SKM-1 treated with dmso at 0.1 percent for 144 hours (cell line): ENCODE data around the gene OOSP2.
"Not testable (repeated sequence)": the region's sequence is repeated elsewhere in the genome, so short reads cannot be mapped to it uniquely, and the experiment has no call there.

Source experiments
- DNase-seq: peaks from one replicate; lab custom pipeline; 2025; ENCODE audit not compliant: unreplicated experiment; lab: John Stamatoyannopoulos, UW

Gene OOSP2, protein sequence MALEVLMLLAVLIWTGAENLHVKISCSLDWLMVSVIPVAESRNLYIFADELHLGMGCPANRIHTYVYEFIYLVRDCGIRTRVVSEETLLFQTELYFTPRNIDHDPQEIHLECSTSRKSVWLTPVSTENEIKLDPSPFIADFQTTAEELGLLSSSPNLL

DNA sequence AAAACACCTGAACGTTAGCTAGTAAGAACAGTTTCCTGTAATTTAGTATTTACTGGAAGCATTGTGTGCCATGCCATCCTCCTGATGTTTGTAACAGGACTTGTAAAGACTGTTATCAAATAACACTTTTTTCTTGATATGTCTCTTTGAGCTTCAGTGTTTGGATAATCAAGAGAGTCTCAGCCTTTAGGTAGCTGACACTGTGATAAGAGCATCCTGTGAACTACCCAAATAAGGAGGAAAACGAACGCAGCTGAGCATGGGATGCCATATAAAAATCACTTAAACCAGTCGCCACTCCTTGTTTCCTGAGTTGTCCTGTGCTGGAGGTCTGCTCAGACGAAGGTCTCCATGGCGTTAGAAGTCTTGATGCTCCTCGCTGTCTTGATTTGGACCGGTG, at the start of gene OOSP2:
Gene OOSP2, plus strand, starts transcription at position 301 of the 400 bp plus-strand sequence. Its CDS starts 51 bp downstream, at position 352.
- DNase-seq: no peak

GRCh38 chr11:59990421-59990820, 49.8 kb upstream of the OOSP2 start:
- no peak for DNase-seq

GRCh38 chr11:59992425-59992824, 47.8 kb upstream of the OOSP2 start:
- peak; percentile 4 for DNase-seq

DNA sequence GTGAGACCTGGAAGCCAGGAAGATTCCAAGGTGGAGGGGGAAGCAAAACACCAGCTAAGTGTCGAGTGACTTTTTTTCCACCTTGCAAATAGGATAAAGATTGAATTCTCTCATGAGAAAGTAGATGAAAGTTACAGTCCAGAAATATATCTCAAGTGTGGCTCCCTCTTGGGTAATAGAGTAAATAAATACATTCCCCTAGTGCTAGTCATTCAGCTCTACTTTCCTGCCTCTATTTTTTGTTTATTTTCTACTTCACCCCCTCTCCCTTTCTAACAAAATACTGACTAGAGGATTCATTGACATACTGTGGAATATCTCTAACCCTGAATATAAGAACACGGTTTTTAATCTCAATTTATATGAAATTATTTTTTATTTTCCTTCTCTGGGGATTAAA, 42.4 kb upstream of the OOSP2 start:
- DNase-seq: no peak

DNA sequence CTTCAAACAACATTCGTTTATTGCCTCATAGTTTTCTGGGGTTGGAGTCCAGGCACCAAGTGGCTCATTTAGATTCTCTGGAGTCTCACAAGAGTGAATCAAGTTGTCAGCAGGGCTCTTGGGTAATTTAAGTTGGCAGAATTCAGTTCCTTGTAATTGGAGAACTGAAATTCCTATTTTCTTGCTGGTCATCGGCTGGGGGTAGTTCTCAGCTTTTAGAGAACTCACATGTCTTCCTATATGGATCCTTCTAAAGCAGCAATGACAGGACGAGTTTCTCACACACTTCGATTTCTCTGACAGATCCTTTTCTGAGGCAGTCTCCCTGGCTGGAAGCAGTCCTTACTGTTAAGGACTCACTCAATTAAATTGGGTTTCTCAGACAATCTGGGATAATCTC, 40.5 kb upstream of the OOSP2 start:
- no peak for DNase-seq

DNA sequence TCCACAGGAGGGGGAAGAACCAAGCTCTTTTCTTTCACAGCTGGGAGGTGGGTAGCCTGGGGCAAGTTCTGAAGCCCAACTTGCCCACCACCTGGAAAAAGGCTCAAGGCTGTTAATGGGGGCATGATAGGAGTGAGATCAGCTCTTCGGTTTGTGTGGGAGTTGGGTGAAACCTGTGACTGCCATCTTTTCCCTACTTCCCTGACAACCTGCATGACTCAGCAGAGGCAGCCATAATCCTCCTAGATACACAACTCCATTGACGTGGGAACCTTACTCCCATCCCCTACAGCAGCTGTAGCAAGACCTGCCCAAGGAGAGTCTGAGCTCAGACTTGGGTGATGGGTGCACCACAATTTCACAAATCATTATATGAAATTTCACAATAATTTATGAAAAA, 36.5 kb upstream of the OOSP2 start:
- DNase-seq: no peak

GRCh38 chr11:60005360-60005759, 34.8 kb upstream of the OOSP2 start:
- no peak for DNase-seq

DNA sequence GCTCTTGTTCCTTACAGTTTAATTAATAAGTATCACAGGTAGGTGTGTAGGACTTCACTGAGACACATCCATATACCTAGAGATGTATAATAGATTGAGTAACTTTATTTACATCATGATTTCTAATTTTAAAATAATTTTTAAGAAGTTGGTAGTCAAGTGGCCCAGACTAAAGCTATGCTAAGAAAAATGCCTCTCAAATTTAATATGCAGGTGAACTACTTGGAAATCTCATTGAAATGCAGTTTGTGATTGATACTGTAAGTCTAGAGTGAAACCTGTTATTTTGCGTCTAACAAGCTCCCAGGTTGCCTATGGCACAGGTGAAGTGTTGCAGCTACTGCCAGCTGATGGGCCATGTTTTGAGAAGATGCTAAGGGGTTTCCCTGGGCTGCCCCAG, 23.3 kb upstream of the OOSP2 start, which contains the start of gene OOSP4B:
Gene OOSP4B, plus strand, starts transcription at position 301 of the 400 bp plus-strand sequence.
- DNase-seq: no peak

DNA sequence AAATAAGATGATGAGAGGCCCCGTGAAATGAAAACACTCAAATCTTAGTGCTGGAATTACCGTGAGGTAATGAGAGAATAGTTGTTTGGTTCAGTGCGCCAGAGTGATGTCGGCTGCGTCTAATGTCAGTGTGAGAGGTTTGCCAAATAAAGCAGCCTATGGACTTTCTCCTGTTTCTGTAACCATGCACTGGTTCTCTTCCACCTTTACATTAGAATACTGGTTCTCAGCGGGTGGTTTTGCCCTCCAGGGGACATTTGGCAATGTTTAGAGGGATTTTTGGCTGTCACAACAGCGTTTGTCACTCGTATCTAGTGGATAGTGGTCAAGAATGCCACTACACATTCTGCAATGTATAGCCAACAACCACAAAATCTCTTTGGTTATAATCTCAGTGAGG, 22.2 kb upstream of the OOSP2 start:
- DNase-seq: no peak

DNA sequence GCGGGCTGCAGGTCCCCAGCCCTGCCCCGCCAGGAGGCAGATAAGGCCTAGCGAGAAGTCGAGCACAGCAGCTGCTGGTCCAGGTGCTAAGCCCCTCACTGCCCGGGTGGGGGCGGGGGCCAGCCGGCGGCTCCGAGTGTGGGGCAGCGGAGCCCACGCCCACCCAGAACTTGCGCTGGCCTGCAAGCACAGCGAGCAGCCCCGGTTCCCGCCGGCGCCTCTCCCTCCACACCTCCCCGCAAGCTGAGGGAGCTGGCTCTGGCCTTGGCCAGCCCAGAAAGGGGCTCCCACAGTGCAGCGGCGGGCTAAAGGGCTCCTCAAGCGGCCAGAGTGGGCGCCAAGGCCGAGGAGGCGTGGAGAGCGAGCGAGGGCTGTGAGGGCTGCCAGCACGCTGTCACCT, 19.8 kb upstream of the OOSP2 start:
- not testable (repeated sequence) for DNase-seq

- DNase-seq: no peak
Observed at GRCh38 chr11:60029015-60029632, 11.1 kb upstream of the OOSP2 start.

DNA sequence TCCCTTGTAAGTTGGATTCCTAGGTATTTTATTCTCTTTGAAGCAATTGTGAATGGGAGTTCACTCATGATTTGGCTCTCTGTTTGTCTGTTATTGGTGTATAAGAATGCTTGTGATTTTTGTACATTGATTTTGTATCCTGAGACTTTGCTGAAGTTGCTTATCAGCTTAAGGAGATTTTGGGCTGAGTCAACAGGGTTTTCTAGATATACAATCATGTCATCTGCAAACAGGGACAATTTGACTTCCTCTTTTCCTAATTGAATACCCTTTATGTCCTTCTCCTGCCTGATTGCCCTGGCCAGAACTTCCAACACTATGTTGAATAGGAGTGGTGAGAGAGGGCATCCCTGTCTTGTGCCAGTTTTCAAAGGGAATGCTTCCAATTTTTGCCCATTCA, 10.2 kb downstream of the OOSP2 start:
- DNase-seq: not testable (repeated sequence)

DNA sequence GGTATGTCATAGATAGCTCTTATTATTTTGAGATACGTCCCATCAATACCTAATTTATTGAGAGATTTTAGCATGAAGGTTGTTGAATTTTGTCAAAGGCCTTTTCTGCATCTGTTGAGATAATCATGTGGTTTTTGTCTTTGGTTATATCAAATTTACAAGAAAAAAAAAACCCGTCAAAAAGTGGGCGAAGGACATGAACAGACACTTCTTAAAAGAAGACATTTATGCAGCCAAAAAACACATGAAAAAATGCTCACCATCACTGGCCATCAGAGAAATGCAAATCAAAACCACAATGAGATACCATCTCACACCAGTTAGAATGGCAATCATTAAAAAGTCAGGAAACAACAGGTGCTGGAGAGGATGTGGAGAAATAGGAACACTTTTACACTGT, 10.6 kb downstream of the OOSP2 start:
- DNase-seq: not testable (repeated sequence)

DNA sequence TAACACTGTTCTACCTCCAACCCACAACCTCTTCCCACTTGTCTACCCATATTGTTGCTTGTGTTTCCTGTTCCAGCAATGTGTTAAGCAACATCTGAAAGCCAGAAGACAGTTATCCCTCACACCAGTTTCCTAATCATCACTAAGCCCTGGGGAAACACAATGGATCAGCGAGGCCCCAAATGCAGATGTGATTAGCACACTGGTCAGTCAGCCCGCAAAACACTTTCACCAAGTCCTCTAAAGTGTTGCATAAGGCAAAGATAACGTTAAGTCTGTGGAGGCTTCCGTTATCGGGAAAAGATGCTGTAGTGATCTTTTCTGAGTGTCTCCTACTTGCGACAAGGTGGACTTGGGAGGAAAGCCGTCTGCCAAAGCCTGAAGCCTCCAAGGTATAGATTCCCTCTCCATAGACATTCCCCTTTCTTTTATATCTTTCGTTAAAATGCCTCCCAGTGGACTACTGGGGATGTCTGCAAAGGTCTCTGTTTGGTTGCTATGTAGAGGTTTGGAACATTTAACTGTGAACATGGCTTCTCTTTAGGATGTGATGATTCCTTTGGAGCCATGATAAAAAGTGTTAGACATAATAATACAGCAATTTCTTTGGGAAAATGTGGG, 16.2 kb downstream of the OOSP2 start, which contains the start of gene MS4A3:
Gene MS4A3, plus strand, starts transcription at position 317 of the 621 bp plus-strand sequence. CDS start 4,496 bp downstream, outside the sequence.
- DNase-seq: peak; percentile 98

- DNase-seq: no peak
Observed at GRCh38 chr11:60059052-60059451, 18.8 kb downstream of the OOSP2 start.

- DNase-seq: no peak
Observed at GRCh38 chr11:60059521-60060240, 19.5 kb downstream of the OOSP2 start.

GRCh38 chr11:60064111-60064510, 23.9 kb downstream of the OOSP2 start:
- DNase-seq: peak; percentile 48

DNA sequence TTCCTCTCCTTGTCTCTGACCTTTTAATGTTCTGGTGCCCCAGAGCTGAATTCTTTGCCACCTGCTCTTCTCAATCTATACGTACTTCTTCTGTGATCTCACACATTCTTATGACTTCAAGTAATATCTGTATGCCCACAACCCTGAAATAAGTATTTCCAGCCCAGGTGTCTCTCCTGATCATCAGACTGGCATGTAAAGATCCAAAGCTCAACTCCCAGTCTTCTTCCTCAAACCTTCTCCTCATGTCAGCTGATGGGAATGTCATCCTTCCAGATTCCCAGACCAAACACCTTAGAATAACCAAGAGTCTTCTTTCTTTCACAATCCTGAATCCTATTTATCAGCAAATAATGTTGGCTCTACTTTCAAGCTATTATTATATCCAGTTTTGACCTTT, 25.6 kb downstream of the OOSP2 start:
- no peak for DNase-seq

DNA sequence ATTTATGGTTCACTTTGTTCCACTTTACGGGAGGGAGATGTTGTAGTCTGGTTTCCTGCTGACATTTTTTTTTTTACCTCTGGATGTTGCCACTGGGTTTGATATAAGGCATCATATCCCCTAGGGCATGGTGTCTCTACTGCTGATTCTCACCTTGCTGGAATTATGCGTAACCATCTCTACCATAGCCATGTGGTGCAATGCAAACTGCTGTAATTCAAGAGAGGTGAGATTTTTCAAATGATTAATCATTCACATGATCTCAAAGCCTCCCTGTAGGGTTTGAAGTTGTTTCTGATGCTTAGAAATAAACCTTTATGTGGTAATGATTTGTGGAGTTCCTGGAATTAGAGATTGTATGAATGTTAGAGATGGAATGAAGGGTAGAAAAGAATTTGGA, 29.2 kb downstream of the OOSP2 start:
- DNase-seq: no peak

- DNase-seq: not testable (repeated sequence)
Observed at GRCh38 chr11:60071644-60072043, 31.4 kb downstream of the OOSP2 start.

DNA sequence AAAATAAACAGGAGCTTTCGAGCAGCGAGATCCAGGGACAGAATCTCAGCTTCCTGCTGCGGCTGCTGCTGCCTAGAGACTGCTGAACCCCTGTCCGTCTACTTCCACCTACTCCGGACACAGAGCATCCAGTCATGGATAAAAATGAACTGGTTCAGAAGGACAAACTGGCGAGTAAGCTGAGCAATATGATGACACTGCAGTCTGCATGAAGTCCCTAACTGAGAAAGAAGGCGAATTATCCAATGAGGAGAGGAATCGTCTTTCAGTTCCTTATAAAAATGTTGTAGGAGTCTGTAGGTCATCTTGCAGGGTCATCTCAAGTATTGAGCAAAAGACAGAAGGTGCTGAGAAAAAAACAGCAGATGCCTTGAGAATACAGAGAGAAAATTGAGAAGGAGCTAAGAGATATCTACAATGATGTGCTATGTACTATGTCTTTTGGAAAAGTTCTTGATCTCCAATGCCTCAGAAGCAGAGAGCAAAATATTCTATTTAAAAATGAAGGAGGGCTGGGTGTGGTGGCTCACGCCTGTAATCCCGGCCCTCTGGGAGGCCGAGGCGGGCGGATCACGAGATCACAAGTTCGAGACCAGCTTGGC, 37.1 kb downstream of the OOSP2 start:
- no peak for DNase-seq
